SK-N-SH (cell line): ENCODE measurements around the gene LDLRAD1. TPM values are rescaled to one million over a fixed set of nuclear protein-coding genes. Genes with fewer than 3 reads are reported as not detected.

ENCODE experiments used
- CTCF ChIA-PET: fragments of 300-600, 350-600 bp; formaldehyde crosslinking; extraction: SDS; loops from one replicate; lab custom pipeline; 2021; lab: Yijun Ruan, JAX
- POLR2A ChIA-PET: fragments of 350-600 bp; sonication (Branson Sonifier 250); formaldehyde crosslinking; extraction: SDS; loops from one replicate; lab custom pipeline; 2020; ENCODE audit warnings: antibody characterized with exemption, inconsistent platforms; lab: Yijun Ruan, JAX
- DNase-seq: peaks from one replicate; pipeline ENCODE4 v3.0.0; 2012
- H2AFZ ChIP-seq: fragments of 200-600 bp; sonication (generic); 2 replicates; pipeline ENCODE4 v1.8.1; 2016; ENCODE audit warnings: antibody characterized with exemption, mild to moderate bottlenecking, low read depth
- H3F3A ChIP-seq: fragments of 200-600 bp; sonication (generic); replicated peaks from 2 replicates; pipeline ENCODE3; 2016; ENCODE audit warnings: antibody characterized with exemption, mild to moderate bottlenecking; ENCODE audit not compliant: insufficient read depth
- H3K27ac ChIP-seq, 2 experiments: fragments of 200-500 bp in 1 of 2; fragments of 200-600 bp in 1 of 2; sonication (Bioruptor generic) in 1 of 2; sonication (generic), shearing (Covaris generic) in 1 of 2; 2 replicates each; pipeline versions ENCODE4 v1.5.1 to v1.6.1; 2014 to 2016; ENCODE audit warnings: low read depth in 2 of 2, inconsistent platforms in 1 of 2, low read length in 1 of 2, mild to moderate bottlenecking in 1 of 2, mixed read lengths in 1 of 2
- H3K27me3 ChIP-seq: fragments of 200-600 bp; sonication (generic), shearing (Covaris generic); 2 replicates; pipeline ENCODE4 v1.6.1; 2016; ENCODE audit warnings: mixed run types; ENCODE audit not compliant: insufficient read depth
- H3K36me3 ChIP-seq, 2 experiments: fragments of 200-500 bp in 1 of 2; fragments of 200-600 bp in 1 of 2; sonication (Bioruptor generic) in 1 of 2; sonication (generic) in 1 of 2; replicated peaks in 1 of 2; 2 replicates each; pipeline versions ENCODE3 to v1.5.1; 2014 to 2016; ENCODE audit warnings: low read length in 1 of 2, mild to moderate bottlenecking in 1 of 2; ENCODE audit not compliant: insufficient read depth in 2 of 2, control insufficient read depth in 1 of 2
- H3K4me1 ChIP-seq, 2 experiments: fragments of 200-500 bp in 1 of 2; fragments of 200-600 bp in 1 of 2; sonication (Bioruptor generic) in 1 of 2; sonication (generic), shearing (Covaris generic) in 1 of 2; 2 replicates each; pipeline versions ENCODE4 v1.5.1 to v1.6.1; 2014 to 2016; ENCODE audit warnings: low read depth in 1 of 2, low read length in 1 of 2, mixed run types in 1 of 2; ENCODE audit not compliant: insufficient read depth in 2 of 2, control insufficient read depth in 1 of 2
- H3K4me2 ChIP-seq: fragments of 200-600 bp; sonication (generic), shearing (Covaris generic); 2 replicates; pipeline ENCODE4 v1.6.1; 2017; ENCODE audit warnings: mixed run types
- H3K4me3 ChIP-seq, 2 experiments: fragments of 200-500 bp in 1 of 2; fragments of 200-600 bp in 1 of 2; sonication (Bioruptor generic) in 1 of 2; sonication (generic), shearing (Covaris generic) in 1 of 2; 2 replicates each; pipeline versions ENCODE4 v1.5.1 to v1.8.1; 2014 to 2016; ENCODE audit warnings: low read depth in 2 of 2, inconsistent platforms in 1 of 2, low read length in 1 of 2, mild to moderate bottlenecking in 1 of 2, mixed read lengths in 1 of 2, moderate library complexity in 1 of 2
- H3K79me2 ChIP-seq: fragments of 200-600 bp; sonication (generic); 2 replicates; pipeline ENCODE4 v1.8.1; 2017; ENCODE audit warnings: mild to moderate bottlenecking; ENCODE audit not compliant: insufficient read depth
- H3K9ac ChIP-seq: fragments of 200-600 bp; sonication (generic); 2 replicates; pipeline ENCODE4 v1.6.1; 2017; ENCODE audit warnings: mixed run types
- H3K9me2 ChIP-seq: fragments of 200-600 bp; sonication (generic); 2 replicates; pipeline ENCODE4 v1.6.1; 2017; ENCODE audit warnings: mixed run types
- H3K9me3 ChIP-seq: fragments of 200-600 bp; sonication (generic); 2 replicates; pipeline ENCODE4 v1.6.1; 2017; ENCODE audit warnings: mixed run types, mild to moderate bottlenecking, moderate library complexity
- H4K20me1 ChIP-seq: fragments of 200-600 bp; sonication (generic); 2 replicates; pipeline ENCODE4 v1.6.1; 2017; ENCODE audit warnings: mild to moderate bottlenecking, mixed run types; ENCODE audit not compliant: insufficient read depth
- CHD2 ChIP-seq: fragments of 150-350 bp; IDR thresholded peaks from 2 replicates; pipeline ENCODE4 v1.6.1; 2018; ENCODE audit warnings: low read length; ENCODE audit not compliant: partially characterized antibody
- ELF1 ChIP-seq: IDR thresholded peaks from 2 replicates; pipeline ENCODE4 v1.4.0; 2012
- EP300 ChIP-seq, 2 experiments: IDR thresholded peaks; 2 replicates each; pipeline versions ENCODE4 v1.4.0 to v1.6.1; 2012; ENCODE audit warnings: borderline replicate concordance in 1 of 2, low read depth in 1 of 2, low read length in 1 of 2
- EZH2phosphoT487 ChIP-seq: fragments of 200-600 bp; sonication (generic); IDR thresholded peaks from 2 replicates; pipeline ENCODE4 v1.6.1; 2017; ENCODE audit warnings: low read depth, mixed run types, mild to moderate bottlenecking, antibody characterized with exemption, moderate library complexity, borderline replicate concordance
- FOXJ3 ChIP-seq: sonication (generic); formaldehyde crosslinking; IDR thresholded peaks from 2 replicates; pipeline ENCODE4 v1.5.1; 2020; ENCODE audit warnings: mild to moderate bottlenecking, missing genetic modification reagents
- IRF3 ChIP-seq: fragments of 150-350 bp; IDR thresholded peaks from 2 replicates; pipeline ENCODE4 v1.6.1; 2016; ENCODE audit warnings: mild to moderate bottlenecking, low read depth, low read length
- MEF2A ChIP-seq: IDR thresholded peaks from 2 replicates; pipeline ENCODE4 v1.4.0; 2012; ENCODE audit warnings: low read depth, borderline replicate concordance
- NFIC ChIP-seq: IDR thresholded peaks from 2 replicates; pipeline ENCODE4 v1.4.0; 2012; ENCODE audit warnings: borderline replicate concordance
- NRF1 ChIP-seq: IDR thresholded peaks from 2 replicates; pipeline ENCODE4 v1.6.1; 2012; ENCODE audit warnings: low read depth, mild to moderate bottlenecking, low read length
- POLR2AphosphoS5 ChIP-seq: IDR thresholded peaks from 2 replicates; pipeline ENCODE4 v1.6.1; 2012; ENCODE audit warnings: low read depth, low read length
- RAD21 ChIP-seq: IDR thresholded peaks from 2 replicates; pipeline ENCODE4 v1.6.1; 2012; ENCODE audit warnings: mild to moderate bottlenecking, low read length
- RFX5 ChIP-seq: IDR thresholded peaks from 2 replicates; pipeline ENCODE4 v1.6.1; 2012; ENCODE audit warnings: mild to moderate bottlenecking, improper control_type of control experiment, low read length
- RXRA ChIP-seq: IDR thresholded peaks from 2 replicates; pipeline ENCODE4 v1.4.0; 2012; ENCODE audit warnings: low read depth, mild to moderate bottlenecking, borderline replicate concordance
- TAF1 ChIP-seq: IDR thresholded peaks from 2 replicates; pipeline ENCODE4 v1.6.1; 2012; ENCODE audit warnings: low read depth, mild to moderate bottlenecking, low read length, moderate library complexity, borderline replicate concordance
- TCF12 ChIP-seq: IDR thresholded peaks from 2 replicates; pipeline ENCODE4 v1.4.0; 2012
- USF2 ChIP-seq: fragments of 150-350 bp; IDR thresholded peaks from 2 replicates; pipeline ENCODE4 v1.6.1; 2017; ENCODE audit warnings: antibody characterized with exemption, low read length, low read depth, borderline replicate concordance
- YY1 ChIP-seq: IDR thresholded peaks from 2 replicates; pipeline ENCODE4 v1.4.0; 2012; ENCODE audit warnings: low read depth, mild to moderate bottlenecking
- ZBTB33 ChIP-seq: IDR thresholded peaks from 2 replicates; pipeline ENCODE4 v1.4.0; 2012; ENCODE audit warnings: low read depth, borderline replicate concordance
- WGBS: methylation state at CpG from one replicate; pipeline ENCODE4 v1.1.6; 2017; ENCODE audit warnings: low lambda C conversion rate; 5-methylcytosine and 5-hydroxymethylcytosine counted together
- polyA plus RNA-seq, 3 experiments: library from polyadenylated mRNA; depleted of rRNA; stranded (reverse); fragments of >200 nt; gene quantifications; 2 replicates each; pipeline ENCODE4 v1.2.3, GENCODE V29; 2012
- TF ChIP-seq, protein P1 (sequence below): IDR thresholded peaks from 2 replicates; pipeline ENCODE4; 2012
- TF ChIP-seq, protein P2 (sequence below): IDR thresholded peaks from 2 replicates; pipeline ENCODE4 v1.4.0; 2012; ENCODE audit warnings: low read depth, borderline replicate concordance

Gene LDLRAD1
- polyA plus RNA-seq, 1 of the 3 experiments (the other 2 are of a cell fraction), result not detected

DNA sequence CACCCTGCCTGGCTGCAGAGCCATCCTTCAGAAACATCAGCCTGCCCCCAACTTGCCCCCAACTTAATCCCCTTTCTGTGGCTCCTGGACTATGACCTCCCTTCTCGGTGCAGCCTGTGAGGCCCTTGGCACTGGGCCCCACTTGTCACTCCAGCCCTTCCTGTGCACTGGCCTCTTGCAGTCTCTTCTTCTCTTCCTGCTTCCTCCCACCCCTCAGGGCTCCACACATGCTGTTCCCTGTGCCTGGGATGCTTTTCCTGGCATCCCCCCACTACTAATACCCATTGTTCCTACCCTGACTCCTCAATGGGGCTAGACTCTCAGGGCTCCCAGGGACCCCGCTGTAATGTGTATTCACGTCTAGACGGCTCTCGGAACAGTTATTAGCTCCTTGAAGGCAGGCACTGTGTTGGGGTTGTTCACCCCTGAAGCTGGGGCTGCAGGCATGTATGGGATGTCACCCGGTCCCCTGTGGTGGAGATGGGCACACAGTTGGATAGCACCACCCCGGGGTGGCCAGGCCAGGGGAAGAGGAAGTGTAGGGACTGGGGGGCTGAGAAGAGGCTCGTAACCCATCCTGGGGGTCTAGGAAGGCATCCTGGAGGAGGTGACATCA, 4.5 kb downstream of the LDLRAD1 start (continued):
- TF ChIP-seq ZBTB33 (no peak), YY1 (no peak), IRF3 (no peak)

DNA sequence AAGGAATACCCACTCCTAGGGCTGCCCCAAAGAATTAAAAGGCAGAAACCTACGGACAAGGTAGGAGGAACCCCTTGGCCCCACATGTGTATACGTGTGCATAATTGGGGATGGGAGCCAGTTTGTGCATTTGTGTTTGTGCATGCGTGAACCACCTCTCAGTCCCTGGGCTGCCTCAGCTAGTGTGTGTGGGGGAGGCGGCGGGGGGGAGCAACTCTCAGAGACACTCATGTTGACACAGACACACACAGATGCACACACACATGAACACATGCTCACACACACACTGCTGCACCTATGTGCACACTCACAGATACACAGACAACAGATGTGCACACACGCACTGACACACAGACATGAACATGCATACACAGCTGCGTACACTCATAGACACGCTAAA, 5.1 kb downstream of the LDLRAD1 start:
- no peaks in the 10 kb centered on the region; a peak in 1 of 4 replicates for H3K4me1 ChIP-seq

More for the DNA sequence above, 5.1 kb downstream of the LDLRAD1 start:
- ChIA-PET POLR2A (no interaction called here), CTCF (no interaction called here)
- peaks cover 16% of the 10 kb centered on the region; the same call in 1 of the 2 replicates for H3K27me3 ChIP-seq
- H3K27ac ChIP-seq, result no peak overlapping the region
- TF ChIP-seq CHD2 (no peak), TAF1 (no peak), RAD21 (no peak), RFX5 (no peak), EZH2phosphoT487 (no peak), TCF12 (no peak), EP300 (IDR thresholded peaks at IDR 0.05; ENCODE audit: borderline replicate concordance in 1 of 2, low read depth in 1 of 2, low read length in 1 of 2) (no peak), POLR2AphosphoS5 (no peak), USF2 (no peak), NFIC (no peak), NRF1 (no peak), ELF1 (no peak), FOXJ3 (CRISPR knock-in tag) (no peak), RXRA (no peak), MEF2A (no peak)
- TF ChIP-seq, protein P1, sequence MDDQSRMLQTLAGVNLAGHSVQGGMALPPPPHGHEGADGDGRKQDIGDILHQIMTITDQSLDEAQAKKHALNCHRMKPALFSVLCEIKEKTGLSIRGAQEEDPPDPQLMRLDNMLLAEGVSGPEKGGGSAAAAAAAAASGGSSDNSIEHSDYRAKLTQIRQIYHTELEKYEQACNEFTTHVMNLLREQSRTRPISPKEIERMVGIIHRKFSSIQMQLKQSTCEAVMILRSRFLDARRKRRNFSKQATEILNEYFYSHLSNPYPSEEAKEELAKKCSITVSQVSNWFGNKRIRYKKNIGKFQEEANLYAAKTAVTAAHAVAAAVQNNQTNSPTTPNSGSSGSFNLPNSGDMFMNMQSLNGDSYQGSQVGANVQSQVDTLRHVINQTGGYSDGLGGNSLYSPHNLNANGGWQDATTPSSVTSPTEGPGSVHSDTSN, result no peak
- TF ChIP-seq, protein P2, sequence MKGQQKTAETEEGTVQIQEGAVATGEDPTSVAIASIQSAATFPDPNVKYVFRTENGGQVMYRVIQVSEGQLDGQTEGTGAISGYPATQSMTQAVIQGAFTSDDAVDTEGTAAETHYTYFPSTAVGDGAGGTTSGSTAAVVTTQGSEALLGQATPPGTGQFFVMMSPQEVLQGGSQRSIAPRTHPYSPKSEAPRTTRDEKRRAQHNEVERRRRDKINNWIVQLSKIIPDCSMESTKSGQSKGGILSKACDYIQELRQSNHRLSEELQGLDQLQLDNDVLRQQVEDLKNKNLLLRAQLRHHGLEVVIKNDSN, result no peak
- H3K36me3 ChIP-seq, result no peaks in the 10 kb centered on the region
- no peaks in the 10 kb centered on the region for H4K20me1 ChIP-seq
- H3F3A ChIP-seq, result no peaks in the 10 kb centered on the region
- H2AFZ ChIP-seq, result no peak overlapping the region
- H3K4me3 ChIP-seq, result no peak overlapping the region
- no peaks in the 10 kb centered on the region for H3K9me3 ChIP-seq
- H3K4me2 ChIP-seq, result no peak overlapping the region
- H3K79me2 ChIP-seq, result no peaks in the 10 kb centered on the region
- H3K9me2 ChIP-seq, result no peaks in the 10 kb centered on the region
- DNase-seq, result peak; percentile 11
- no peak overlapping the region for H3K9ac ChIP-seq
- WGBS, result 71% methylated on average over 7 of the region's 8 CpGs
